ENCODE data around the gene PRMT1.

DNA sequence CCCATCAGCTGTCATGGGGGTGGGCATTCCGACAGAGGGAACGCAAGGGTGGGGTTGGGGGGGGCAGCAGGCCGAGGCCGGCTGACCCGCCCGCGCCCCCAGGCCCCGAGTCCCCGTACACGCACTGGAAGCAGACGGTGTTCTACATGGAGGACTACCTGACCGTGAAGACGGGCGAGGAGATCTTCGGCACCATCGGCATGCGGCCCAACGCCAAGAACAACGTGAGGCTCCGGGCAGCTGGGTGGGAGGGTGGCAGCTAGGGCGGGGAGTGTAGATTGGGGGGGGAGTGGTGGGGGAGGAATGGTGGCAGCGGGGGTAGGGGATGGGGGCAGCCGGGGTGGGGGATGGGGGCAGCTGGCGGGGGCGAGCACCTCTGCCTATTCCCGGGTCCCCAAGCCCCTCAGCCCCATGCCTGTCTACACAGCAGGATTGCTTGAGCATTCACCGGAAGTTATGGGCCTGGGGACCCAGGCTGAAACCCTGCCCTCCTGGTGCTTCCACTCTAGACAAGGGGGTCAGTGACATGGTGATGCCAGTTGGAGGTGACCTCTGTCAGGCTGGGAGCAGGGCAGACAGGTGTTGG lies 9.5 kb downstream of the PRMT1 start:
- TF ChIP-seq, protein P1, sequence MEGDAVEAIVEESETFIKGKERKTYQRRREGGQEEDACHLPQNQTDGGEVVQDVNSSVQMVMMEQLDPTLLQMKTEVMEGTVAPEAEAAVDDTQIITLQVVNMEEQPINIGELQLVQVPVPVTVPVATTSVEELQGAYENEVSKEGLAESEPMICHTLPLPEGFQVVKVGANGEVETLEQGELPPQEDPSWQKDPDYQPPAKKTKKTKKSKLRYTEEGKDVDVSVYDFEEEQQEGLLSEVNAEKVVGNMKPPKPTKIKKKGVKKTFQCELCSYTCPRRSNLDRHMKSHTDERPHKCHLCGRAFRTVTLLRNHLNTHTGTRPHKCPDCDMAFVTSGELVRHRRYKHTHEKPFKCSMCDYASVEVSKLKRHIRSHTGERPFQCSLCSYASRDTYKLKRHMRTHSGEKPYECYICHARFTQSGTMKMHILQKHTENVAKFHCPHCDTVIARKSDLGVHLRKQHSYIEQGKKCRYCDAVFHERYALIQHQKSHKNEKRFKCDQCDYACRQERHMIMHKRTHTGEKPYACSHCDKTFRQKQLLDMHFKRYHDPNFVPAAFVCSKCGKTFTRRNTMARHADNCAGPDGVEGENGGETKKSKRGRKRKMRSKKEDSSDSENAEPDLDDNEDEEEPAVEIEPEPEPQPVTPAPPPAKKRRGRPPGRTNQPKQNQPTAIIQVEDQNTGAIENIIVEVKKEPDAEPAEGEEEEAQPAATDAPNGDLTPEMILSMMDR (IDR thresholded peaks at IDR 0.05), result no peak
- TF ChIP-seq POLR2A (IDR thresholded peaks at IDR 0.05), result no peak

All from upper lobe of left lung (tissue), 4 donors.